ENCODE results near the gene TVP23A.
"Not testable (repeated sequence)": the region's sequence is repeated elsewhere in the genome, so short reads cannot be mapped to it uniquely, and the experiment has no call there.

The TVP23A gene

GRCh38 chr16:10835281-10835931, 16.8 kb upstream of the TVP23A start:
- no peak for DNase-seq

- DNase-seq: no peak
These were observed 16.2 kb upstream of the TVP23A start for GRCh38 chr16:10834766-10835165.

GRCh38 chr16:10834130-10834529, 15.5 kb upstream of the TVP23A start:
- no peak for DNase-seq

GRCh38 chr16:10833271-10833670, 14.7 kb upstream of the TVP23A start:
- no peak for DNase-seq

- DNase-seq: no peak
These were observed 13.6 kb upstream of the TVP23A start for GRCh38 chr16:10831894-10832886.

- DNase-seq: not testable (repeated sequence)
These were observed 11.6 kb upstream of the TVP23A start for GRCh38 chr16:10830240-10830639.

- DNase-seq: not testable (repeated sequence)
These were observed 10.9 kb upstream of the TVP23A start for GRCh38 chr16:10829390-10830098.

GRCh38 chr16:10828851-10829366, 10.3 kb upstream of the TVP23A start:
- peak; percentile 89 for DNase-seq

- DNase-seq: no peak
These were observed 9.2 kb upstream of the TVP23A start for GRCh38 chr16:10827691-10828341.

GRCh38 chr16:10824111-10824893, 5.7 kb upstream of the TVP23A start:
- no peak for DNase-seq

GRCh38 chr16:10822702-10823101, 4.1 kb upstream of the TVP23A start:
- no peak for DNase-seq

GRCh38 chr16:10820546-10820945, 2.0 kb upstream of the TVP23A start:
- DNase-seq: no peak

GRCh38 chr16:10817514-10817913, 1.1 kb downstream of the TVP23A start:
- DNase-seq: no peak

GRCh38 chr16:10813099-10813455, 5.5 kb downstream of the TVP23A start:
- no peak for DNase-seq

- no peak for DNase-seq
These were observed 6.1 kb downstream of the TVP23A start for GRCh38 chr16:10812312-10813098.

- no peak for DNase-seq
These were observed 8.9 kb downstream of the TVP23A start for GRCh38 chr16:10809706-10810105.

GRCh38 chr16:10808850-10809249, 9.7 kb downstream of the TVP23A start:
- DNase-seq: no peak

- DNase-seq: no peak
These were observed 10.4 kb downstream of the TVP23A start for GRCh38 chr16:10808218-10808617.

- no peak for DNase-seq
These were observed 11.9 kb downstream of the TVP23A start for GRCh38 chr16:10806698-10807097.

GRCh38 chr16:10805334-10805733, 13.3 kb downstream of the TVP23A start:
- DNase-seq: no peak

- DNase-seq: no peak
These were observed 18.9 kb downstream of the TVP23A start for GRCh38 chr16:10799736-10800135.
